GM12891 (cell line): ENCODE measurements around the gene DNAJB12.

Experiments used
- PAX5 ChIP-seq: IDR thresholded peaks from 2 replicates; pipeline ENCODE4 v1.6.1; 2011; ENCODE audit warnings: low read length, moderate library complexity, mild to moderate bottlenecking; ENCODE audit not compliant: insufficient read depth, severe bottlenecking
- POLR2A ChIP-seq: IDR thresholded peaks from 2 replicates; pipeline ENCODE4 v1.6.1; 2011; ENCODE audit warnings: low read depth, low read length, control low read depth
- POLR2AphosphoS5 ChIP-seq: IDR thresholded peaks from 2 replicates; pipeline ENCODE4 v1.6.1; 2011; ENCODE audit warnings: low read depth, low read length, control low read depth
- POU2F2 ChIP-seq: IDR thresholded peaks from 2 replicates; pipeline ENCODE4 v1.6.1; 2011; ENCODE audit warnings: low read depth, mild to moderate bottlenecking, control low read depth, low read length, moderate library complexity
- SPI1 ChIP-seq: IDR thresholded peaks from 2 replicates; pipeline ENCODE4 v1.6.1; 2011; ENCODE audit warnings: low read depth, low read length, control low read depth
- TAF1 ChIP-seq: IDR thresholded peaks from 2 replicates; pipeline ENCODE4 v1.6.1; 2011; ENCODE audit warnings: low read depth, low read length, control low read depth

GRCh38 chr10:72375173-72375572 lies 20.5 kb upstream of the DNAJB12 start:
- TF ChIP-seq POLR2AphosphoS5 (no peak), POLR2A (no peak), SPI1 (no peak), POU2F2 (no peak), TAF1 (no peak), PAX5 (no peak)
